A549 (cell line): ENCODE results near the gene TULP1. TPM values are rescaled to one million over a fixed set of nuclear protein-coding genes. Genes with fewer than 3 reads are reported as not detected.

ENCODE experiments used
- ATAC-seq, 2 experiments: fragments of 200-7000 bp in 1 of 2; fragments of >200 bp in 1 of 2; cut with Nextera tagmentation in 1 of 2; cut with Tn5 transposase in 1 of 2; 3 replicates each; pipeline versions ENCODE4 v1.8.0 to v1.9.1; 2018 to 2020; ENCODE audit warnings: mild to moderate bottlenecking in 1 of 2, moderate library complexity in 1 of 2
- CTCF ChIA-PET: fragments of 300-600 bp; sonication (Branson Sonifier 250); formaldehyde crosslinking; extraction: SDS; loops from one replicate; lab custom pipeline; 2021; ENCODE audit warnings: antibody characterized with exemption, inconsistent platforms; lab: Yijun Ruan, JAX
- POLR2A ChIA-PET: fragments of 350-600 bp; formaldehyde crosslinking; extraction: SDS; loops from one replicate; lab custom pipeline; 2021; ENCODE audit warnings: antibody characterized with exemption, inconsistent platforms; lab: Yijun Ruan, JAX
- DNase-seq, 2 experiments: peaks; one replicate each; pipeline versions ENCODE4 v3.0.0 to v3.0.0-alpha.2; 2011 to 2016; ENCODE audit warnings: low read depth in 1 of 2, low spot score in 1 of 2
- FAIRE-seq: peaks from 2 replicates; lab custom pipeline; 2011; peaks lifted over from hg19 to GRCh38; lab: Jason Lieb, UNC
- H3K27ac ChIP-seq, 2 experiments: fragments of >200 bp; sonication (Bioruptor Twin); formaldehyde crosslinking; 3 replicates each; pipeline ENCODE4 v1.5.1; 2016 to 2017
- H3K4me1 ChIP-seq: fragments of >200 bp; sonication (Bioruptor Twin); formaldehyde crosslinking; 3 replicates; pipeline ENCODE4 v1.6.1; 2016
- H3K4me2 ChIP-seq: fragments of >200 bp; sonication (Bioruptor Twin); formaldehyde crosslinking; 3 replicates; pipeline ENCODE4 v1.6.1; 2016
- H3K4me3 ChIP-seq: fragments of >200 bp; sonication (Bioruptor Twin); formaldehyde crosslinking; 3 replicates; pipeline ENCODE4 v1.5.1; 2016
- H3K9me3 ChIP-seq: fragments of >200 bp; sonication (Bioruptor Twin); formaldehyde crosslinking; 3 replicates; pipeline ENCODE4 v1.6.1; 2016
- CBX2 ChIP-seq: fragments of 200-600 bp; sonication (generic); IDR thresholded peaks from 2 replicates; pipeline ENCODE4 v1.6.1; 2016; ENCODE audit warnings: low read depth, mild to moderate bottlenecking, borderline replicate concordance
- CHD4 ChIP-seq: fragments of 200-600 bp; sonication (generic); IDR thresholded peaks from 2 replicates; pipeline ENCODE4 v1.6.1; 2016; ENCODE audit warnings: antibody characterized with exemption, mild to moderate bottlenecking, borderline replicate concordance
- FOXS1 ChIP-seq: fragments of 250-450 bp; sonication (Bioruptor Pico); IDR thresholded peaks from 2 replicates; pipeline ENCODE4 v1.5.0; 2020; ENCODE audit warnings: mild to moderate bottlenecking, moderate library complexity
- HEYL ChIP-seq: fragments of 250-450 bp; sonication (Bioruptor Pico); IDR thresholded peaks from 2 replicates; pipeline ENCODE4 v1.8.0; 2021; ENCODE audit warnings: mild to moderate bottlenecking, moderate library complexity
- HOXB13 ChIP-seq: fragments of 250-450 bp; sonication (Bioruptor Pico); IDR thresholded peaks from 2 replicates; pipeline ENCODE4 v1.5.0; 2020; ENCODE audit warnings: low read depth, mild to moderate bottlenecking, moderate library complexity
- NPAS2 ChIP-seq: fragments of 250-450 bp; sonication (Bioruptor Pico); IDR thresholded peaks from 2 replicates; pipeline ENCODE4 v1.8.0; 2022; ENCODE audit warnings: mild to moderate bottlenecking, moderate library complexity, borderline replicate concordance
- PHF8 ChIP-seq: fragments of 200-600 bp; sonication (generic); IDR thresholded peaks from 2 replicates; pipeline ENCODE4 v1.6.1; 2016; ENCODE audit warnings: low read depth, mild to moderate bottlenecking, antibody characterized with exemption, moderate library complexity, borderline replicate concordance
- RAD21 ChIP-seq, 2 experiments: fragments of >200 bp in 1 of 2; sonication (Bioruptor Twin) in 1 of 2; formaldehyde crosslinking in 1 of 2; IDR thresholded peaks in 1 of 2; conservative IDR thresholded peaks in 1 of 2; 2 replicates in 1 of 2; 3 replicates in 1 of 2; pipeline ENCODE4 v1.6.1; 2012 to 2018; ENCODE audit warnings: inconsistent platforms in 1 of 2
- RARB ChIP-seq: fragments of 250-450 bp; sonication (Bioruptor Pico); IDR thresholded peaks from 2 replicates; pipeline ENCODE4 v1.8.0; 2021; ENCODE audit warnings: mild to moderate bottlenecking, moderate library complexity
- RFX5 ChIP-seq: fragments of 450-650 bp; IDR thresholded peaks from 2 replicates; pipeline ENCODE4 v1.7.1; 2014; ENCODE audit warnings: antibody characterized with exemption, mild to moderate bottlenecking, moderate library complexity
- SMC3 ChIP-seq: fragments of >200 bp; sonication (Bioruptor Twin); formaldehyde crosslinking; IDR thresholded peaks from 3 replicates; pipeline ENCODE4 v1.6.1; 2018; ENCODE audit warnings: inconsistent platforms
- SREBF2 ChIP-seq: fragments of 450-650 bp; IDR thresholded peaks from 2 replicates; pipeline ENCODE4 v1.6.1; 2014; ENCODE audit warnings: mild to moderate bottlenecking, moderate library complexity
- ZSCAN20 ChIP-seq: fragments of 250-450 bp; sonication (Bioruptor Pico); IDR thresholded peaks from 2 replicates; pipeline ENCODE4 v1.8.0; 2022; ENCODE audit warnings: mild to moderate bottlenecking, moderate library complexity
- WGBS: methylation state at CpG from one replicate; pipeline ENCODE4 v1.1.6; 2017; ENCODE audit errors: missing lambda C conversion rate; 5-methylcytosine and 5-hydroxymethylcytosine counted together
- polyA plus RNA-seq, 4 experiments: library from polyadenylated mRNA; depleted of rRNA in 3 of 4; stranded (reverse); fragments of >200 nt; fragmentation: RNase III in 1 of 4; extraction: RNeasy Plus Mini Kit Qiagen cat#74134 plus additional on column Dnase treatment in 1 of 4; gene quantifications; 2 replicates in 3 of 4; 3 replicates in 1 of 4; pipeline ENCODE4 v1.2.3, GENCODE V29; 2011 to 2017
- TF ChIP-seq, protein P1 (sequence below): fragments of 200-600 bp; sonication (generic); IDR thresholded peaks from 2 replicates; pipeline ENCODE4 v1.6.1; 2016; ENCODE audit warnings: antibody characterized with exemption, mild to moderate bottlenecking, moderate library complexity
- TF ChIP-seq, protein P2 (sequence below): fragments of >200 bp; sonication (Bioruptor Twin); formaldehyde crosslinking; IDR thresholded peaks from 3 replicates; pipeline ENCODE4 v1.5.1; 2016
- TF ChIP-seq, protein P3 (sequence below): IDR thresholded peaks from 2 replicates; pipeline ENCODE4 v1.6.1; 2012
- TF ChIP-seq, protein P4 (sequence below): fragments of 450-650 bp; IDR thresholded peaks from 2 replicates; pipeline ENCODE4 v1.6.1; 2014; ENCODE audit warnings: antibody characterized with exemption
- TF ChIP-seq, protein P5 (sequence below): IDR thresholded peaks from 2 replicates; pipeline ENCODE4 v1.6.1; 2012; ENCODE audit warnings: low read depth, borderline replicate concordance

Gene TULP1
- polyA plus RNA-seq, 2 of the 4 experiments (the other 2 are of a cell fraction), result not detected

DNA sequence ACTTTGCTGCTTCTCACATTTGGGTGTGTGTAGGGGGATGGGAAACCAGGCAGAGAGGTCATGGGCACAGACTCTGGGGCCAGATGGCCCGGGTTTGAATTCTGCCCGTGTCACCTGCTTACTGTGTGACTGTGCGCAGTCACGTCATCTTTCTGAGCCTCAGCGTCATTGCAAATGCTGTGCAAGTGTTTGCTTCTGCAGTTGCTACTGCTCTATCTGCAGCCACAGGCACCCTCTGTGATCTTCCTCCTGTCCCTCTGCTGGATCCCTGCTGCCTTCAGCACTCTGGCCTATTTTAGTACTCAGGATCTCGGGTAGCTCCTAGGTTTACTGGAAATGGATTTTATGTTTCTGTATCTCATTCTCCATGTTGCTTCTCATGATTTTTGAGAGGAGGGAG, 40.6 kb upstream of the TULP1 start:
- Histone ChIP-seq H3K27ac (no peak overlapping the region), H3K4me2 (no peak overlapping the region), H3K4me3 (no peak overlapping the region), H3K4me1 (no peaks in the 10 kb centered on the region), H3K9me3 (no peaks in the 10 kb centered on the region; the same call in 2 of the 3 replicates)
- DNase-seq, result no peak
- TF ChIP-seq, protein P1, sequence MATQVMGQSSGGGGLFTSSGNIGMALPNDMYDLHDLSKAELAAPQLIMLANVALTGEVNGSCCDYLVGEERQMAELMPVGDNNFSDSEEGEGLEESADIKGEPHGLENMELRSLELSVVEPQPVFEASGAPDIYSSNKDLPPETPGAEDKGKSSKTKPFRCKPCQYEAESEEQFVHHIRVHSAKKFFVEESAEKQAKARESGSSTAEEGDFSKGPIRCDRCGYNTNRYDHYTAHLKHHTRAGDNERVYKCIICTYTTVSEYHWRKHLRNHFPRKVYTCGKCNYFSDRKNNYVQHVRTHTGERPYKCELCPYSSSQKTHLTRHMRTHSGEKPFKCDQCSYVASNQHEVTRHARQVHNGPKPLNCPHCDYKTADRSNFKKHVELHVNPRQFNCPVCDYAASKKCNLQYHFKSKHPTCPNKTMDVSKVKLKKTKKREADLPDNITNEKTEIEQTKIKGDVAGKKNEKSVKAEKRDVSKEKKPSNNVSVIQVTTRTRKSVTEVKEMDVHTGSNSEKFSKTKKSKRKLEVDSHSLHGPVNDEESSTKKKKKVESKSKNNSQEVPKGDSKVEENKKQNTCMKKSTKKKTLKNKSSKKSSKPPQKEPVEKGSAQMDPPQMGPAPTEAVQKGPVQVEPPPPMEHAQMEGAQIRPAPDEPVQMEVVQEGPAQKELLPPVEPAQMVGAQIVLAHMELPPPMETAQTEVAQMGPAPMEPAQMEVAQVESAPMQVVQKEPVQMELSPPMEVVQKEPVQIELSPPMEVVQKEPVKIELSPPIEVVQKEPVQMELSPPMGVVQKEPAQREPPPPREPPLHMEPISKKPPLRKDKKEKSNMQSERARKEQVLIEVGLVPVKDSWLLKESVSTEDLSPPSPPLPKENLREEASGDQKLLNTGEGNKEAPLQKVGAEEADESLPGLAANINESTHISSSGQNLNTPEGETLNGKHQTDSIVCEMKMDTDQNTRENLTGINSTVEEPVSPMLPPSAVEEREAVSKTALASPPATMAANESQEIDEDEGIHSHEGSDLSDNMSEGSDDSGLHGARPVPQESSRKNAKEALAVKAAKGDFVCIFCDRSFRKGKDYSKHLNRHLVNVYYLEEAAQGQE, result no peak
- TF ChIP-seq RARB (CRISPR knock-in tag), result no peak
- 38% methylated on average over 6 of the region's 6 CpGs for WGBS
- POLR2A ChIA-PET, result no interaction called here
- no peak for FAIRE-seq
- CTCF ChIA-PET, result interaction anchor here (0.7 to 3.3 kb wide), 3 partner anchors 9 to 31 kb away, joined by 3 to 12 read pairs (median 3); no protein-coding TSS in a partner anchor
- ATAC-seq, result peak in 1 of 2 experiments; percentile 24; a peak in 1 of 6 replicates

DNA sequence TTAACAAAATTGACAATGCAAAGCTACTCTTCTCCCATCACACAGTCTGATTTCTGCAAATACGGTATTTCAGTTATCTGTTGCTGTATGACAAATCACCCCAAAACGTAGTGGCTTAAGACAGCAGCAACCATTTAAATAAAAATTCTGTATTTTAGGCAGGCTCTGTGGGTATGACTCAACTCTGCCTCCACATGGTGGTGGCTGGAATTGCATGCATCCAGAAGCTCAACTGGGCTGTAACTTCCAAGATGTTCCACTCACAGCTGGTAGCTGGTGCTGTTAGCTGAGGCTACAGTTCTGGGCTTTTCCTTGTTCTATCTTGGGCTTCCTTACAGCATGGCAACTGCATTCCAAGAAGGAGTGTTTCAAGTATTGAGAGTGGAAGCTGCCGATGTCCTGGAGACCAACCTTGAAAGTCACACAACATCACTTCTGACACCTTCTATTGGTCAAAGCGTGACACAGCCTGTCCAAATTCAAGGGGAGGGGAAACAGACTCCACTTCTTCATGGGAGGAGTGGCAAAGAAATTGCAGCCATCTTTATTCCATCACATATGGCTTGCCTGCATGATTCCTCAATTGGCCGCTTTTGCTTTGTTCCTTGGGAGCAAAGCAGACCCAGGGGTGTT, 39.7 kb upstream of the TULP1 start:
- no peak overlapping the region for H3K4me3 ChIP-seq
- no peak for FAIRE-seq
- POLR2A ChIA-PET, result no interaction called here

More for the DNA sequence above, 39.7 kb upstream of the TULP1 start:
- DNase-seq, result peak; percentile 8 to 51
- no peak overlapping the region for H3K27ac ChIP-seq
- CTCF ChIA-PET, result interaction anchor here (0.8 to 3.3 kb wide), 5 partner anchors 12 to 186 kb away, joined by 3 to 12 read pairs (median 3); partner anchors contain the start of gene ARMC12
- ATAC-seq, result peak in 1 of 2 experiments; percentile 46; a peak in 2 of 6 replicates
- no peaks in the 10 kb centered on the region for H3K4me1 ChIP-seq
- TF ChIP-seq ZSCAN20 (CRISPR knock-in tag) (no peak), RAD21 (conservative IDR thresholded peaks at IDR 0.05 in 1 of 2, IDR thresholded peaks at IDR 0.05 in 1 of 2) (0 out of 5 replicates have a peak, but pooled peaks of 1 of the 2 experiments have one; percentile 34), PHF8 (no peak), RFX5 (no peak), SMC3 (0 out of 3 replicates have a peak, but pooled peaks have one; percentile 7), CBX2 (no peak), FOXS1 (no peak), NPAS2 (no peak), HOXB13 (CRISPR knock-in tag) (no peak), CHD4 (no peak), HEYL (CRISPR knock-in tag) (no peak), SREBF2 (no peak)
- TF ChIP-seq, protein P2, sequence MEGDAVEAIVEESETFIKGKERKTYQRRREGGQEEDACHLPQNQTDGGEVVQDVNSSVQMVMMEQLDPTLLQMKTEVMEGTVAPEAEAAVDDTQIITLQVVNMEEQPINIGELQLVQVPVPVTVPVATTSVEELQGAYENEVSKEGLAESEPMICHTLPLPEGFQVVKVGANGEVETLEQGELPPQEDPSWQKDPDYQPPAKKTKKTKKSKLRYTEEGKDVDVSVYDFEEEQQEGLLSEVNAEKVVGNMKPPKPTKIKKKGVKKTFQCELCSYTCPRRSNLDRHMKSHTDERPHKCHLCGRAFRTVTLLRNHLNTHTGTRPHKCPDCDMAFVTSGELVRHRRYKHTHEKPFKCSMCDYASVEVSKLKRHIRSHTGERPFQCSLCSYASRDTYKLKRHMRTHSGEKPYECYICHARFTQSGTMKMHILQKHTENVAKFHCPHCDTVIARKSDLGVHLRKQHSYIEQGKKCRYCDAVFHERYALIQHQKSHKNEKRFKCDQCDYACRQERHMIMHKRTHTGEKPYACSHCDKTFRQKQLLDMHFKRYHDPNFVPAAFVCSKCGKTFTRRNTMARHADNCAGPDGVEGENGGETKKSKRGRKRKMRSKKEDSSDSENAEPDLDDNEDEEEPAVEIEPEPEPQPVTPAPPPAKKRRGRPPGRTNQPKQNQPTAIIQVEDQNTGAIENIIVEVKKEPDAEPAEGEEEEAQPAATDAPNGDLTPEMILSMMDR, result peak; percentile 37; the same call in 2 of the 3 replicates
- TF ChIP-seq, protein P3, sequence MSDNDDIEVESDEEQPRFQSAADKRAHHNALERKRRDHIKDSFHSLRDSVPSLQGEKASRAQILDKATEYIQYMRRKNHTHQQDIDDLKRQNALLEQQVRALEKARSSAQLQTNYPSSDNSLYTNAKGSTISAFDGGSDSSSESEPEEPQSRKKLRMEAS, result no peak
- TF ChIP-seq, protein P4, sequence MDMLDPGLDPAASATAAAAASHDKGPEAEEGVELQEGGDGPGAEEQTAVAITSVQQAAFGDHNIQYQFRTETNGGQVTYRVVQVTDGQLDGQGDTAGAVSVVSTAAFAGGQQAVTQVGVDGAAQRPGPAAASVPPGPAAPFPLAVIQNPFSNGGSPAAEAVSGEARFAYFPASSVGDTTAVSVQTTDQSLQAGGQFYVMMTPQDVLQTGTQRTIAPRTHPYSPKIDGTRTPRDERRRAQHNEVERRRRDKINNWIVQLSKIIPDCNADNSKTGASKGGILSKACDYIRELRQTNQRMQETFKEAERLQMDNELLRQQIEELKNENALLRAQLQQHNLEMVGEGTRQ, result no peak
- TF ChIP-seq, protein P5, sequence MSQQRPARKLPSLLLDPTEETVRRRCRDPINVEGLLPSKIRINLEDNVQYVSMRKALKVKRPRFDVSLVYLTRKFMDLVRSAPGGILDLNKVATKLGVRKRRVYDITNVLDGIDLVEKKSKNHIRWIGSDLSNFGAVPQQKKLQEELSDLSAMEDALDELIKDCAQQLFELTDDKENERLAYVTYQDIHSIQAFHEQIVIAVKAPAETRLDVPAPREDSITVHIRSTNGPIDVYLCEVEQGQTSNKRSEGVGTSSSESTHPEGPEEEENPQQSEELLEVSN, result no peak
- H3K4me2 ChIP-seq, result no peak overlapping the region
- no peaks in the 10 kb centered on the region; the same call in 2 of the 3 replicates for H3K9me3 ChIP-seq
- 27% methylated on average over 5 of the region's 5 CpGs for whole genome bisulfite sequencing
